OCI-LY7 (cell line): ENCODE data around the gene IL10RB.

Experiments
- EZH2phosphoT487 ChIP-seq: fragments of 200-600 bp; sonication (generic); IDR thresholded peaks from 2 replicates; pipeline ENCODE4 v1.6.1; 2018; ENCODE audit warnings: low read depth, borderline replicate concordance, mild to moderate bottlenecking, mixed run types, antibody characterized with exemption, low read length, moderate library complexity, mixed read lengths
- TF ChIP-seq, protein P1 (sequence below): fragments of 200-600 bp; sonication (generic); conservative IDR thresholded peaks from 2 replicates; pipeline ENCODE4 v1.5.1; 2014; ENCODE audit warnings: mild to moderate bottlenecking, antibody characterized with exemption, low read length, moderate library complexity, mixed read lengths

DNA sequence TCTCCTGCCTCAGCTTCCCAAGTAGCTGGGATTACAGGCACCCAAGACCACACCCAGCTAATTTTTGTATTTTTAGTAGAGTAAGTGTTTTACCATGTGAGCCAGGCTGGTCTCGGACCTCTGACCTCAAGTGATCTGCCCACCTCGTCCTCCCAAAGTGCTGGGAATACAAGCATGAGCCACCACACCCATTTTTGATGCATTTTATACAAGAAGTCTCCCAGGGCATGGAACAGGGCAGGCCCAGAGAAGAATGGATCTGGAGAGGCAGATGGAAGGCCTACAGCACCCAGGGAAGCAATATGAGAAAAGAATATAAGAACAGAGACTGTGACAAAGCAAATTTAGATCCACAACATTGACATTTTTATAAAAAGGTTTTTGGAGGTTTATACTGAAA is 39.8 kb downstream of the IL10RB start:
- TF ChIP-seq, protein P1, sequence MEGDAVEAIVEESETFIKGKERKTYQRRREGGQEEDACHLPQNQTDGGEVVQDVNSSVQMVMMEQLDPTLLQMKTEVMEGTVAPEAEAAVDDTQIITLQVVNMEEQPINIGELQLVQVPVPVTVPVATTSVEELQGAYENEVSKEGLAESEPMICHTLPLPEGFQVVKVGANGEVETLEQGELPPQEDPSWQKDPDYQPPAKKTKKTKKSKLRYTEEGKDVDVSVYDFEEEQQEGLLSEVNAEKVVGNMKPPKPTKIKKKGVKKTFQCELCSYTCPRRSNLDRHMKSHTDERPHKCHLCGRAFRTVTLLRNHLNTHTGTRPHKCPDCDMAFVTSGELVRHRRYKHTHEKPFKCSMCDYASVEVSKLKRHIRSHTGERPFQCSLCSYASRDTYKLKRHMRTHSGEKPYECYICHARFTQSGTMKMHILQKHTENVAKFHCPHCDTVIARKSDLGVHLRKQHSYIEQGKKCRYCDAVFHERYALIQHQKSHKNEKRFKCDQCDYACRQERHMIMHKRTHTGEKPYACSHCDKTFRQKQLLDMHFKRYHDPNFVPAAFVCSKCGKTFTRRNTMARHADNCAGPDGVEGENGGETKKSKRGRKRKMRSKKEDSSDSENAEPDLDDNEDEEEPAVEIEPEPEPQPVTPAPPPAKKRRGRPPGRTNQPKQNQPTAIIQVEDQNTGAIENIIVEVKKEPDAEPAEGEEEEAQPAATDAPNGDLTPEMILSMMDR, result no peak
- no peak for TF ChIP-seq EZH2phosphoT487
